CD14-positive monocyte (primary cell): ENCODE data around the gene CEP78. TPM values are rescaled to one million over a fixed set of nuclear protein-coding genes. Genes with fewer than 3 reads are reported as not detected.

Experiments used
- DNase-seq, 3 donors: peaks; one replicate each; pipeline ENCODE4 v3.0.0-alpha.2; 2011 to 2022
- H2AFZ ChIP-seq: 2 replicates; pipeline ENCODE4 v1.6.0; 2012; ENCODE audit warnings: mild to moderate bottlenecking, low read depth, low read length, inconsistent platforms; ENCODE audit not compliant: insufficient read depth, poor library complexity, severe bottlenecking
- H3K27ac ChIP-seq, 2 donors: 1 replicate in 1 of 2; 2 replicates in 1 of 2; pipeline ENCODE4 v1.5.1; 2012 to 2013; ENCODE audit warnings: low read length in 2 of 2, control low read depth in 1 of 2, inconsistent platforms in 1 of 2, low read depth in 1 of 2, mild to moderate bottlenecking in 1 of 2
- H3K27me3 ChIP-seq, 2 donors: one replicate each; pipeline versions ENCODE4 v1.6.0 to v1.6.1; 2011 to 2013; ENCODE audit warnings: low read length in 2 of 2; ENCODE audit not compliant: control insufficient read depth in 2 of 2, insufficient read depth in 2 of 2
- H3K36me3 ChIP-seq, 2 donors: replicated peaks in 1 of 2; 1 replicate in 1 of 2; 2 replicates in 1 of 2; pipeline versions ENCODE4 v1.5.1 to v1.6.1; 2012 to 2013; ENCODE audit warnings: low read length in 2 of 2, control low read depth in 1 of 2, inconsistent platforms in 1 of 2, mild to moderate bottlenecking in 1 of 2; ENCODE audit not compliant: insufficient read depth in 2 of 2, control insufficient read depth in 1 of 2
- H3K4me1 ChIP-seq, 2 donors: 1 replicate in 1 of 2; 2 replicates in 1 of 2; pipeline versions ENCODE4 v1.5.1 to v1.6.1; 2012 to 2013; ENCODE audit warnings: low read length in 2 of 2, control low read depth in 1 of 2, inconsistent platforms in 1 of 2, mild to moderate bottlenecking in 1 of 2, moderate library complexity in 1 of 2; ENCODE audit not compliant: insufficient read depth in 2 of 2, control insufficient read depth in 1 of 2
- H3K4me2 ChIP-seq: replicated peaks from 2 replicates; pipeline ENCODE3; 2012; ENCODE audit warnings: low read length, moderate library complexity, mild to moderate bottlenecking; ENCODE audit not compliant: poor library complexity, severe bottlenecking; ENCODE audit errors: extremely low read depth
- H3K4me3 ChIP-seq, 3 experiments: fragments of 200-600 bp in 1 of 3; sonication (generic) in 1 of 3; replicated peaks in 1 of 3; 1 replicate in 2 of 3; 2 replicates in 1 of 3; pipeline ENCODE4 v1.5.1; 2011 to 2013; ENCODE audit warnings: low read length in 3 of 3, mild to moderate bottlenecking in 3 of 3, control low read depth in 2 of 3, low read depth in 2 of 3, inconsistent platforms in 1 of 3, moderate library complexity in 1 of 3
- H3K79me2 ChIP-seq: 2 replicates; pipeline ENCODE4 v1.6.0; 2012; ENCODE audit warnings: mild to moderate bottlenecking, control low read depth, inconsistent platforms, low read length, moderate library complexity; ENCODE audit not compliant: insufficient read depth
- H3K9ac ChIP-seq: 2 replicates; pipeline ENCODE4 v1.6.0; 2017; ENCODE audit warnings: low read length, mild to moderate bottlenecking; ENCODE audit not compliant: insufficient read depth, poor library complexity, severe bottlenecking
- H3K9me3 ChIP-seq, 2 donors: replicated peaks in 1 of 2; 1 replicate in 1 of 2; 2 replicates in 1 of 2; pipeline versions ENCODE4 v1.5.1 to v1.6.1; 2012 to 2013; ENCODE audit warnings: low read length in 2 of 2, control low read depth in 1 of 2; ENCODE audit not compliant: control insufficient read depth in 1 of 2, insufficient read depth in 1 of 2
- H4K20me1 ChIP-seq: 2 replicates; pipeline ENCODE4 v1.6.0; 2012; ENCODE audit warnings: mild to moderate bottlenecking, low read length, control low read depth, moderate library complexity; ENCODE audit not compliant: insufficient read depth
- H3K27ac Mint-ChIP-seq, 7 donors: one replicate each; pipeline ENCODE4 v1.8.0; 2020; ENCODE audit warnings: mild to moderate bottlenecking in 7 of 7, mixed read lengths in 7 of 7, moderate library complexity in 6 of 7, inconsistent platforms in 2 of 7
- H3K27me3 Mint-ChIP-seq, 3 donors: one replicate each; pipeline ENCODE4 v1.8.0; 2021 to 2022; ENCODE audit warnings: low read depth in 3 of 3, mild to moderate bottlenecking in 3 of 3, mixed read lengths in 3 of 3, moderate library complexity in 3 of 3, inconsistent platforms in 1 of 3
- H3K36me3 Mint-ChIP-seq, 2 donors: one replicate each; pipeline ENCODE4 v1.8.0; 2020; ENCODE audit warnings: mixed read lengths in 2 of 2, inconsistent platforms in 1 of 2, mild to moderate bottlenecking in 1 of 2
- H3K4me1 Mint-ChIP-seq: one replicate; pipeline ENCODE4 v1.8.0; 2020; ENCODE audit warnings: mild to moderate bottlenecking, mixed read lengths
- H3K4me3 Mint-ChIP-seq, 2 donors: one replicate each; pipeline ENCODE4 v1.8.0; 2020; ENCODE audit warnings: mild to moderate bottlenecking in 2 of 2, mixed read lengths in 2 of 2, moderate library complexity in 1 of 2
- H3K9me3 Mint-ChIP-seq, 7 donors: one replicate each; pipeline ENCODE4 v1.8.0; 2020 to 2022; ENCODE audit warnings: mixed read lengths in 7 of 7, mild to moderate bottlenecking in 6 of 7, moderate library complexity in 6 of 7, inconsistent platforms in 2 of 7
- WGBS: methylation state at CpG from one replicate; pipeline ENCODE4 v1.1.5; 2013; ENCODE audit warnings: missing lambda C conversion rate; ENCODE audit not compliant: insufficient coverage; 5-methylcytosine and 5-hydroxymethylcytosine counted together
- intact Hi-C, 2 donors: fragments of 100-400 bp; cut with micrococcal nuclease; formaldehyde crosslinking; loops; one replicate each; pipeline versions ENCODE4 v1.15.0 to v1.15.1; 2023
- polyA plus RNA-seq, 3 donors: library from polyadenylated mRNA; depleted of rRNA in 1 of 3; unstranded in 2 of 3; stranded (reverse) in 1 of 3; fragments of 300-500 nt in 2 of 3; fragments of >200 nt in 1 of 3; fragmentation: Illumina TruSeq in 2 of 3; gene quantifications; 1 replicate in 2 of 3; 2 replicates in 1 of 3; pipeline ENCODE4 v1.2.3, GENCODE V29; 2012 to 2021
- TF ChIP-seq, protein P1 (sequence below): fragments of 200-600 bp; IDR thresholded peaks from one replicate; pipeline ENCODE4 v1.8.0; 2022; ENCODE audit warnings: antibody characterized with exemption, mild to moderate bottlenecking

Gene CEP78
- polyA plus RNA-seq, 3 donors: 1.7 to 3.3 (median 2.5) TPM

- H3K4me1 Mint-ChIP-seq: no peaks in the 10 kb centered on the region
- Histone ChIP-seq H3K27me3 (no peaks in the 10 kb centered on the region), H3K4me3 (no peak overlapping the region), H2AFZ (no peak overlapping the region), H3K9ac (no peak overlapping the region), H3K79me2 (no peaks in the 10 kb centered on the region), H3K9me3 (no peaks in the 10 kb centered on the region), H3K27ac (no peak overlapping the region), H3K36me3 (peaks cover 22 to 72% of the 10 kb centered on the region in 2 donors), H4K20me1 (no peaks in the 10 kb centered on the region), H3K4me1 (no peaks in the 10 kb centered on the region), H3K4me2 (no peak overlapping the region)
- no peaks in the 10 kb centered on the region for H3K27me3 Mint-ChIP-seq
- TF ChIP-seq, protein P1, sequence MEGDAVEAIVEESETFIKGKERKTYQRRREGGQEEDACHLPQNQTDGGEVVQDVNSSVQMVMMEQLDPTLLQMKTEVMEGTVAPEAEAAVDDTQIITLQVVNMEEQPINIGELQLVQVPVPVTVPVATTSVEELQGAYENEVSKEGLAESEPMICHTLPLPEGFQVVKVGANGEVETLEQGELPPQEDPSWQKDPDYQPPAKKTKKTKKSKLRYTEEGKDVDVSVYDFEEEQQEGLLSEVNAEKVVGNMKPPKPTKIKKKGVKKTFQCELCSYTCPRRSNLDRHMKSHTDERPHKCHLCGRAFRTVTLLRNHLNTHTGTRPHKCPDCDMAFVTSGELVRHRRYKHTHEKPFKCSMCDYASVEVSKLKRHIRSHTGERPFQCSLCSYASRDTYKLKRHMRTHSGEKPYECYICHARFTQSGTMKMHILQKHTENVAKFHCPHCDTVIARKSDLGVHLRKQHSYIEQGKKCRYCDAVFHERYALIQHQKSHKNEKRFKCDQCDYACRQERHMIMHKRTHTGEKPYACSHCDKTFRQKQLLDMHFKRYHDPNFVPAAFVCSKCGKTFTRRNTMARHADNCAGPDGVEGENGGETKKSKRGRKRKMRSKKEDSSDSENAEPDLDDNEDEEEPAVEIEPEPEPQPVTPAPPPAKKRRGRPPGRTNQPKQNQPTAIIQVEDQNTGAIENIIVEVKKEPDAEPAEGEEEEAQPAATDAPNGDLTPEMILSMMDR: no peak
- no peak for DNase-seq
- H3K9me3 Mint-ChIP-seq: peaks cover 0 to 3% (median 0%) of the 10 kb centered on the region in 7 donors
- H3K27ac Mint-ChIP-seq: no peak overlapping the region
- no peak overlapping the region for H3K4me3 Mint-ChIP-seq
- intact Hi-C loops: no loop called here
- H3K36me3 Mint-ChIP-seq: peaks cover 55 to 66% of the 10 kb centered on the region in 2 donors
- WGBS: 100% methylated on average over 3 of the region's 4 CpGs
Measured at GRCh38 chr9:78267889-78268288, 32.0 kb downstream of the CEP78 start.

- Histone ChIP-seq H3K36me3 (peaks cover 20 to 68% of the 10 kb centered on the region in 2 donors), H3K27ac (no peak overlapping the region), H2AFZ (no peak overlapping the region), H4K20me1 (no peaks in the 10 kb centered on the region), H3K27me3 (no peaks in the 10 kb centered on the region), H3K79me2 (no peaks in the 10 kb centered on the region), H3K4me3 (no peak overlapping the region), H3K4me1 (no peaks in the 10 kb centered on the region), H3K4me2 (no peak overlapping the region), H3K9ac (no peak overlapping the region), H3K9me3 (no peaks in the 10 kb centered on the region)
- TF ChIP-seq, protein P1: no peak
- no peak overlapping the region for H3K27ac Mint-ChIP-seq
- H3K36me3 Mint-ChIP-seq: peaks cover 53 to 66% of the 10 kb centered on the region in 2 donors
- no peaks in the 10 kb centered on the region for H3K4me1 Mint-ChIP-seq
- no peak for DNase-seq
- no peak overlapping the region for H3K4me3 Mint-ChIP-seq
- no peaks in the 10 kb centered on the region for H3K27me3 Mint-ChIP-seq
- intact Hi-C loops: no loop called here
- peaks cover 0 to 3% (median 0%) of the 10 kb centered on the region in 7 donors for H3K9me3 Mint-ChIP-seq
Measured at GRCh38 chr9:78269784-78270183, 33.9 kb downstream of the CEP78 start.
